CD8-positive, alpha-beta memory T cell (primary cell): ENCODE data around the gene CASP4. TPM values are rescaled to one million over a fixed set of nuclear protein-coding genes. Genes with fewer than 3 reads are reported as not detected.

ENCODE experiments used
- CTCF ChIA-PET: fragments of 350-600 bp; sonication (Branson Sonifier 250); formaldehyde crosslinking; loops from one replicate; lab custom pipeline; 2021; ENCODE audit warnings: antibody characterized with exemption; lab: Charles Lee
- POLR2A ChIA-PET: fragments of 350-600 bp; sonication (Branson Sonifier 250); formaldehyde crosslinking; loops from one replicate; lab custom pipeline; 2021; ENCODE audit warnings: antibody characterized with exemption; lab: Charles Lee
- DNase-seq, 5 donors: peaks; one replicate each; pipeline versions ENCODE4 v3.0.0 to v3.0.0-alpha.2; 2020 to 2022; ENCODE audit warnings: mixed read lengths in 1 of 5
- H3K27ac ChIP-seq: one replicate; pipeline ENCODE4 v1.7.0; 2013; ENCODE audit warnings: low read depth, mild to moderate bottlenecking, low read length, moderate library complexity
- H3K27me3 ChIP-seq: 2 replicates; pipeline ENCODE4 v1.7.0; 2013; ENCODE audit warnings: low read length, mild to moderate bottlenecking; ENCODE audit not compliant: insufficient read depth, poor library complexity, severe bottlenecking
- H3K36me3 ChIP-seq: 2 replicates; pipeline ENCODE4 v1.7.0; 2013; ENCODE audit warnings: mild to moderate bottlenecking, low read length, moderate library complexity; ENCODE audit not compliant: insufficient read depth
- H3K4me1 ChIP-seq: 2 replicates; pipeline ENCODE4 v1.7.0; 2013; ENCODE audit warnings: mild to moderate bottlenecking, low read length, moderate library complexity; ENCODE audit not compliant: insufficient read depth
- H3K4me3 ChIP-seq: 2 replicates; pipeline ENCODE4 v1.7.0; 2013; ENCODE audit warnings: mild to moderate bottlenecking, low read length
- H3K9me3 ChIP-seq: 2 replicates; pipeline ENCODE4 v1.7.0; 2013; ENCODE audit warnings: mild to moderate bottlenecking, low read length
- H3K27ac Mint-ChIP-seq, 8 donors: one replicate each; pipeline ENCODE4 v1.8.0; 2020 to 2021; ENCODE audit warnings: mixed read lengths in 8 of 8, mild to moderate bottlenecking in 6 of 8, inconsistent platforms in 3 of 8, moderate library complexity in 3 of 8
- H3K27me3 Mint-ChIP-seq, 2 donors: one replicate each; pipeline ENCODE4 v1.8.0; 2020 to 2021; ENCODE audit warnings: mixed read lengths in 2 of 2, mild to moderate bottlenecking in 1 of 2, moderate library complexity in 1 of 2
- H3K36me3 Mint-ChIP-seq, 3 donors: one replicate each; pipeline ENCODE4 v1.8.0; 2020 to 2021; ENCODE audit warnings: mixed read lengths in 3 of 3, inconsistent platforms in 1 of 3, mild to moderate bottlenecking in 1 of 3
- H3K4me1 Mint-ChIP-seq, 3 donors: one replicate each; pipeline ENCODE4 v1.8.0; 2020 to 2021; ENCODE audit warnings: mixed read lengths in 3 of 3, inconsistent platforms in 1 of 3, mild to moderate bottlenecking in 1 of 3
- H3K4me3 Mint-ChIP-seq, 7 donors: one replicate each; pipeline ENCODE4 v1.8.0; 2020 to 2021; ENCODE audit warnings: mixed read lengths in 7 of 7, mild to moderate bottlenecking in 6 of 7, moderate library complexity in 4 of 7, inconsistent platforms in 2 of 7
- H3K9me3 Mint-ChIP-seq, 5 donors: one replicate each; pipeline ENCODE4 v1.8.0; 2020 to 2022; ENCODE audit warnings: mixed read lengths in 5 of 5, mild to moderate bottlenecking in 3 of 5, moderate library complexity in 2 of 5, inconsistent platforms in 1 of 5
- polyA plus RNA-seq: library from polyadenylated mRNA; unstranded; fragments of 300-500 nt; fragmentation: Illumina TruSeq; gene quantifications from one replicate; pipeline ENCODE4 v1.2.3, GENCODE V29; 2021
- total RNA-seq, 2 experiments: library from RNA; stranded (reverse); gene quantifications; one replicate each; pipeline ENCODE4 v1.2.3, GENCODE V29; 2021

Gene CASP4
- total and polyA plus RNA-seq, 3 experiments from 2014 or later = 41.9 to 125 (median 48.8) TPM

GRCh38 chr11:104926771-104927611 lies 41.4 kb downstream of the CASP4 start:
- Mint-ChIP-seq H3K36me3 (peaks cover 5 to 63% (median 8%) of the 10 kb centered on the region in 3 donors), H3K9me3 (peaks cover 19 to 32% (median 27%) of the 10 kb centered on the region in 5 donors), H3K4me3 (no peak overlapping the region), H3K27ac (peak overlapping the region in 1 of 8 donors; percentile 20), H3K27me3 (no peaks in the 10 kb centered on the region), H3K4me1 (peaks cover 5 to 17% (median 14%) of the 10 kb centered on the region in 3 donors)
- H3K36me3 ChIP-seq = no peaks in the 10 kb centered on the region
- DNase-seq = no peak
- no peak overlapping the region for H3K4me3 ChIP-seq
- no peaks in the 10 kb centered on the region for H3K27me3 ChIP-seq
- ChIA-PET POLR2A (no interaction called here), CTCF (no interaction called here)
- no peak overlapping the region for H3K27ac ChIP-seq
- H3K4me1 ChIP-seq = no peaks in the 10 kb centered on the region
- H3K9me3 ChIP-seq = no peaks in the 10 kb centered on the region

- H3K9me3 Mint-ChIP-seq = peaks cover 19 to 32% (median 27%) of the 10 kb centered on the region in 5 donors
- CTCF ChIA-PET = interaction anchor here (1.7 kb wide), 1 partner anchor 10 kb away, joined by 5 read pairs; no protein-coding TSS in a partner anchor
- H3K4me3 ChIP-seq = no peak overlapping the region
These were observed 42.5 kb downstream of the CASP4 start for GRCh38 chr11:104925850-104926249.

GRCh38 chr11:104918113-104918824 lies 50.1 kb downstream of the CASP4 start:
- H3K4me1 ChIP-seq = peaks cover 28% of the 10 kb centered on the region
- Mint-ChIP-seq H3K4me3 (peak overlapping the region; percentile 89 to 94 (median 91)), H3K36me3 (peaks cover 4 to 5% (median 4%) of the 10 kb centered on the region in 3 donors), H3K27me3 (no peaks in the 10 kb centered on the region), H3K4me1 (peaks cover 50 to 60% (median 52%) of the 10 kb centered on the region in 3 donors), H3K27ac (peak overlapping the region; percentile 66 to 97 (median 92)), H3K9me3 (peaks cover 0 to 4% (median 2%) of the 10 kb centered on the region in 5 donors)
- no peaks in the 10 kb centered on the region for H3K9me3 ChIP-seq
- ChIA-PET POLR2A (no interaction called here), CTCF (interaction anchor here (1.0 to 1.2 kb wide), 2 partner anchors 10 to 29 kb away, joined by 3 to 4 read pairs; no protein-coding TSS in a partner anchor)
- peak overlapping the region; percentile 53 for H3K27ac ChIP-seq
- H3K36me3 ChIP-seq = no peaks in the 10 kb centered on the region
- peak overlapping the region; percentile 79 for H3K4me3 ChIP-seq
- H3K27me3 ChIP-seq = no peaks in the 10 kb centered on the region
- peak in 1 of 5 donors; percentile 29 for DNase-seq

More at GRCh38 chr11:104925850-104926249, 42.5 kb downstream of the CASP4 start:
- Histone ChIP-seq H3K27ac (no peak overlapping the region), H3K9me3 (no peaks in the 10 kb centered on the region), H3K36me3 (no peaks in the 10 kb centered on the region), H3K4me1 (no peaks in the 10 kb centered on the region), H3K27me3 (no peaks in the 10 kb centered on the region)
- Mint-ChIP-seq H3K4me1 (peaks cover 0 to 10% (median 9%) of the 10 kb centered on the region in 3 donors), H3K27ac (no peak overlapping the region), H3K27me3 (no peaks in the 10 kb centered on the region), H3K4me3 (no peak overlapping the region), H3K36me3 (peaks cover 5 to 52% (median 6%) of the 10 kb centered on the region in 3 donors)
- DNase-seq = no peak
- POLR2A ChIA-PET = no interaction called here

GRCh38 chr11:104917271-104918112 lies 50.9 kb downstream of the CASP4 start:
- peak overlapping the region; percentile 43 to 97 (median 92) for H3K27ac Mint-ChIP-seq
- CTCF ChIA-PET = interaction anchor here (1.0 to 1.2 kb wide), 2 partner anchors 9 to 30 kb away, joined by 3 to 4 read pairs; no protein-coding TSS in a partner anchor
- H3K4me1 Mint-ChIP-seq = peaks cover 55 to 65% (median 58%) of the 10 kb centered on the region in 3 donors
- peak overlapping the region; percentile 89 to 94 (median 91) for H3K4me3 Mint-ChIP-seq
- peak overlapping the region; percentile 53 for H3K27ac ChIP-seq
- POLR2A ChIA-PET = interaction anchor here (0.6 to 0.7 kb wide), 2 partner anchors 17 to 153 kb away, joined by 3 read pairs; no protein-coding TSS in a partner anchor
- peak overlapping the region; percentile 79 for H3K4me3 ChIP-seq
- peak in 1 of 5 donors; percentile 21 for DNase-seq
- H3K9me3 Mint-ChIP-seq = peaks cover 0 to 2% (median 0%) of the 10 kb centered on the region in 5 donors
- no peaks in the 10 kb centered on the region for H3K36me3 ChIP-seq
- peaks cover 0 to 6% (median 5%) of the 10 kb centered on the region in 3 donors for H3K36me3 Mint-ChIP-seq
- H3K27me3 ChIP-seq = no peaks in the 10 kb centered on the region
- H3K4me1 ChIP-seq = peaks cover 28% of the 10 kb centered on the region
- no peaks in the 10 kb centered on the region for H3K9me3 ChIP-seq
- H3K27me3 Mint-ChIP-seq = no peaks in the 10 kb centered on the region

GRCh38 chr11:104916442-104916841 lies 51.9 kb downstream of the CASP4 start:
- DNase-seq = no peak
- H3K9me3 ChIP-seq = no peaks in the 10 kb centered on the region
- Mint-ChIP-seq H3K36me3 (peaks cover 0 to 6% (median 5%) of the 10 kb centered on the region in 3 donors), H3K4me1 (peaks cover 61 to 76% (median 67%) of the 10 kb centered on the region in 3 donors), H3K4me3 (peak overlapping the region; percentile 89 to 94 (median 91)), H3K27ac (peak overlapping the region; percentile 66 to 97 (median 90)), H3K27me3 (no peaks in the 10 kb centered on the region), H3K9me3 (peaks cover 0 to 2% (median 0%) of the 10 kb centered on the region in 5 donors)
- H3K4me3 ChIP-seq = peak overlapping the region; percentile 79
- POLR2A ChIA-PET = interaction anchor here (0.8 kb wide), 1 partner anchor 52 kb away, joined by 5 read pairs; no protein-coding TSS in a partner anchor
- H3K4me1 ChIP-seq = peaks cover 28% of the 10 kb centered on the region
- no peaks in the 10 kb centered on the region for H3K36me3 ChIP-seq
- CTCF ChIA-PET = interaction anchor here (0.9 to 2.0 kb wide), 2 partner anchors 9 to 127 kb away, joined by 3 to 5 read pairs; no protein-coding TSS in a partner anchor
- no peaks in the 10 kb centered on the region for H3K27me3 ChIP-seq
- peak overlapping the region; percentile 53 for H3K27ac ChIP-seq

GRCh38 chr11:104912102-104912501 lies 56.3 kb downstream of the CASP4 start:
- Mint-ChIP-seq H3K9me3 (no peaks in the 10 kb centered on the region), H3K27me3 (no peaks in the 10 kb centered on the region), H3K36me3 (peaks cover 9 to 24% (median 12%) of the 10 kb centered on the region in 3 donors), H3K27ac (peak overlapping the region in 4 of 8 donors; percentile 12 to 80 (median 38)), H3K4me3 (peak overlapping the region in 2 of 7 donors; percentile 16 to 39), H3K4me1 (peaks cover 67 to 86% (median 79%) of the 10 kb centered on the region in 3 donors)
- Histone ChIP-seq H3K36me3 (no peaks in the 10 kb centered on the region), H3K27ac (no peak overlapping the region), H3K4me1 (peaks cover 25% of the 10 kb centered on the region), H3K9me3 (no peaks in the 10 kb centered on the region), H3K4me3 (no peak overlapping the region), H3K27me3 (no peaks in the 10 kb centered on the region)
- ChIA-PET POLR2A (interaction anchor here (0.8 kb wide), 1 partner anchor 14 kb away, joined by 3 read pairs; the partner anchor contains the start of gene CASP12), CTCF (no interaction called here)
- no peak for DNase-seq

- peaks cover 42 to 55% (median 54%) of the 10 kb centered on the region in 3 donors for H3K4me1 Mint-ChIP-seq
- H3K4me3 ChIP-seq = no peak overlapping the region
- H3K27me3 ChIP-seq = no peaks in the 10 kb centered on the region
- ChIA-PET CTCF (interaction anchor here (1.1 kb wide), 1 partner anchor 9 kb away, joined by 4 read pairs; no protein-coding TSS in a partner anchor), POLR2A (no interaction called here)
- no peaks in the 10 kb centered on the region for H3K36me3 ChIP-seq
- DNase-seq = no peak
- H3K27me3 Mint-ChIP-seq = no peaks in the 10 kb centered on the region
- H3K27ac ChIP-seq = no peak overlapping the region
- peak overlapping the region; percentile 72 to 96 (median 88) for H3K27ac Mint-ChIP-seq
- peak overlapping the region; percentile 0 to 82 (median 63) for H3K4me3 Mint-ChIP-seq
- H3K36me3 Mint-ChIP-seq = peaks cover 22 to 55% (median 29%) of the 10 kb centered on the region in 3 donors
- H3K9me3 ChIP-seq = no peaks in the 10 kb centered on the region
- H3K9me3 Mint-ChIP-seq = no peaks in the 10 kb centered on the region
- H3K4me1 ChIP-seq = no peaks in the 10 kb centered on the region
These were observed 60.2 kb downstream of the CASP4 start for GRCh38 chr11:104908186-104908531.
